Measurements from ENCODE around the gene TCEAL9. TPM values are rescaled to one million over a fixed set of nuclear protein-coding genes. Genes with fewer than 3 reads are reported as not detected.
A peak's percentile ranks its signal among the peaks of the same experiment; 100 is the strongest.

Gene TCEAL9
- total RNA-seq, 1 experiment from 2014 or later: 44.9 TPM

DNA sequence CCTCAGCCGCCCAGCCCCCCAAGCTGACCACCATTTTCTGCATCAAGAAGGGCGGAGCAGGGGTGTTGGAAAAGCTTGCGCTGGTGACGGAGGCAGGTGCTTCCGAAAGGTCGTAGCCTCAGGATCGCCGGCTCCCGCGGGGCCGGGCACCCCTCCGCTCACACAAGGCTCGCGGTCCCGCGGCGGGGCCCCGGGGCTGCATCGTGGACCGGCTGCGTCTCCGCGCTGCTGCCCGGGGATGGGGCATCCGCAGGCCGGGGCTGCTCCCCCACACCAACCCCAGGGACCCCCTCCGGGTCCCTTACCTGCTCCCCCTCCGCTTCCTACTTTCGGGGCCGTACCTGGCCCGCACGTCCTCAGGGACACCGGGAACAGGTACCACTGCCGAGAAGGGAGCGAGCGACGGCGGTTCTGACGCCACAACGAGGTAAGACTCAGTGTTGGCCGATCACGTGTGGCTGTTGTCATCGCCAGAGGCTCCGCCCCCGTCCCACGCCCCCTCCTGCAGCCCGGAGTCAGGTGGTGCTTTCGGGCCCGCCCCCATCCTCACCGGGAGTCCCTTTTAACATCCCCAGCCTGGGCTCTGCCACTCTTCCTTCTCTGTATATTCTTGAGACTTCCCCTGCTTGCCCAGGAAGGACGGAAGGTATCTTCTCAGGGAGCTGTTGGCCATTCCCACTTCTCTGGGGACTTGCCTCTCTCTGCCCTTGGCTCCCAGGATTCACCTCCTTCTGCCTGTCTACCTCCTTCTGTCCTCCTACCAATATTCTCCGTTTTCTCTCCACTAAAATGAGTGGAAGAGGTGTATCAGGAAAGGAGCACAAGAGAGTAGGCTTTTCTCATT, 45.5 kb upstream of the TCEAL9 start, which contains the start of gene BEX2:
Gene BEX2, minus strand, starts transcription at position 436 of the 844 bp plus-strand sequence. CDS start 1,014 bp downstream, outside the sequence.
- H3K9me3 ChIP-seq: no peaks in the 10 kb centered on the region
- H3K9me3 Mint-ChIP-seq (ENCODE audit: unreplicated experiment): no peaks in the 10 kb centered on the region
- ChIA-PET POLR2A (no interaction called here), CTCF (no interaction called here)
- H3K4me3 ChIP-seq (ENCODE audit: low read depth, low read length): peak within 1 kb of the TSS; percentile 57
- no peaks in the 10 kb centered on the region for H3K36me3 ChIP-seq (ENCODE audit: control insufficient read depth, insufficient read depth, low read length)
- H3K27me3 ChIP-seq (replicated peaks; ENCODE audit: control insufficient read depth, insufficient read depth, low read length): no peaks in the 10 kb centered on the region
- no TSS peak for BruUV-seq (replicated peaks)
- no peaks in the 10 kb centered on the region for H3K4me1 ChIP-seq
- peaks cover 6% of the 10 kb centered on the region for H3K36me3 Mint-ChIP-seq (ENCODE audit: insufficient read depth, unreplicated experiment)
- no peaks in the 10 kb centered on the region for H3K27me3 Mint-ChIP-seq (ENCODE audit: insufficient read depth, unreplicated experiment)
- H3K27ac Mint-ChIP-seq (ENCODE audit: unreplicated experiment): no peak within 1 kb of the TSS
- DNase-seq: peak; percentile 83 to 87
- no peak for TF ChIP-seq CTCF (IDR thresholded peaks at IDR 0.05; ENCODE audit: insufficient read depth in 1 of 2, low read depth in 1 of 2, low read length in 1 of 2, severe bottlenecking in 1 of 2, unreplicated experiment in 1 of 2)
- H3K4me1 Mint-ChIP-seq (ENCODE audit: low read depth, unreplicated experiment): no peaks in the 10 kb centered on the region
- intact Hi-C loops (cut with micrococcal nuclease; ENCODE audit: unreplicated experiment): no loop called here
- peak within 1 kb of the TSS; percentile 72 for H3K4me3 Mint-ChIP-seq (ENCODE audit: unreplicated experiment)

DNA sequence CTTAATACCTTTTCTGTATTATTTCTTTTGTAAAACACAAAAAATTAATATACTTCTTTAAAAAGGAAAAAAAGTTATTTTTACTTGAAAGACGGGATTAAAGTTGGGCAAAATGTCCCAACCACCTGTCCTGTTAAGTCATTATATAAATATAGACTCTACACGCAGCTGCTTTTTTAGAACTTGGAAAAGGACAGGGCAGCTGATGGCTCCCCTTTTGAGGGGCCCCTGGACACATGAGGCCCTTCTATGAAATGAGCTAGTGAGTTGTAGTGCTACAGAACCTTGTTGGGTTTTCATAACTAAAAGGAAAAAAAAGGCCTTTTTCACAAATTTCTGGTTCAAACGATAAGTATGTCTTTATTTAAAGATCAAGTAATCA, 44.9 kb upstream of the TCEAL9 start:
- Histone ChIP-seq H3K27me3 (replicated peaks; ENCODE audit: control insufficient read depth, insufficient read depth, low read length) (no peaks in the 10 kb centered on the region), H3K36me3 (ENCODE audit: control insufficient read depth, insufficient read depth, low read length) (no peaks in the 10 kb centered on the region), H3K4me3 (ENCODE audit: low read depth, low read length) (peak overlapping the region; percentile 57), H3K9me3 (no peaks in the 10 kb centered on the region), H3K4me1 (no peaks in the 10 kb centered on the region)
- TF ChIP-seq CTCF (IDR thresholded peaks at IDR 0.05; ENCODE audit: insufficient read depth in 1 of 2, low read depth in 1 of 2, low read length in 1 of 2, severe bottlenecking in 1 of 2, unreplicated experiment in 1 of 2): no peak
- Mint-ChIP-seq H3K4me3 (ENCODE audit: unreplicated experiment) (peak overlapping the region; percentile 72), H3K9me3 (ENCODE audit: unreplicated experiment) (no peaks in the 10 kb centered on the region), H3K4me1 (ENCODE audit: low read depth, unreplicated experiment) (no peaks in the 10 kb centered on the region), H3K27ac (ENCODE audit: unreplicated experiment) (no peak overlapping the region), H3K36me3 (ENCODE audit: insufficient read depth, unreplicated experiment) (peaks cover 6% of the 10 kb centered on the region), H3K27me3 (ENCODE audit: insufficient read depth, unreplicated experiment) (no peaks in the 10 kb centered on the region)
- CTCF ChIA-PET: no interaction called here
- BruUV-seq (replicated peaks): TSS peak; percentile 47
- intact Hi-C loops (cut with micrococcal nuclease; ENCODE audit: unreplicated experiment): no loop called here
- DNase-seq: no peak
- POLR2A ChIA-PET: no interaction called here

GRCh38 chrX:103329991-103330390, 26.3 kb upstream of the TCEAL9 start, which contains the start of gene TCEAL7:
TCEAL7 (plus strand) TSS chrX:103330239; CDS start chrX:103331404, 1,165 bp downstream.
- Mint-ChIP-seq H3K4me1 (ENCODE audit: low read depth, unreplicated experiment) (no peaks in the 10 kb centered on the region), H3K36me3 (ENCODE audit: insufficient read depth, unreplicated experiment) (no peaks in the 10 kb centered on the region), H3K27me3 (ENCODE audit: insufficient read depth, unreplicated experiment) (no peaks in the 10 kb centered on the region), H3K4me3 (ENCODE audit: unreplicated experiment) (no peak within 1 kb of the TSS), H3K27ac (ENCODE audit: unreplicated experiment) (no peak within 1 kb of the TSS), H3K9me3 (ENCODE audit: unreplicated experiment) (no peaks in the 10 kb centered on the region)
- ChIA-PET CTCF (interaction anchor here (1.0 kb wide), 1 partner anchor 134 kb away, joined by 4 read pairs; no protein-coding TSS in a partner anchor), POLR2A (no interaction called here)
- DNase-seq: no peak
- Histone ChIP-seq H3K36me3 (ENCODE audit: control insufficient read depth, insufficient read depth, low read length) (no peaks in the 10 kb centered on the region), H3K4me3 (ENCODE audit: low read depth, low read length) (no peak within 1 kb of the TSS), H3K4me1 (no peaks in the 10 kb centered on the region), H3K9me3 (no peaks in the 10 kb centered on the region), H3K27me3 (replicated peaks; ENCODE audit: control insufficient read depth, insufficient read depth, low read length) (no peaks in the 10 kb centered on the region)
- TF ChIP-seq CTCF (IDR thresholded peaks at IDR 0.05; ENCODE audit: insufficient read depth in 1 of 2, low read depth in 1 of 2, low read length in 1 of 2, severe bottlenecking in 1 of 2, unreplicated experiment in 1 of 2): no peak
- no TSS peak for BruUV-seq (replicated peaks)
- intact Hi-C loops (cut with micrococcal nuclease; ENCODE audit: unreplicated experiment): no loop called here

Measured in Caco-2 (cell line).